Activated naive CD4-positive, alpha-beta T cell treated with anti-CD3 and anti-CD28 coated beads, Interleukin-2, amount 50 U/mL, for 72 hours (primary cell): ENCODE measurements around the gene RTN4IP1. TPM values are rescaled to one million over a fixed set of nuclear protein-coding genes. Genes with fewer than 3 reads are reported as not detected.

Experiments used
- ATAC-seq, 2 donors: fragments of 150-1000 bp; cut with Tn5 transposase; 2 replicates each; pipeline ENCODE4 v1.10.0; 2021; ENCODE audit warnings: mild to moderate bottlenecking in 2 of 2, moderate library complexity in 2 of 2
- DNase-seq, 2 donors: peaks; one replicate each; pipeline ENCODE4 v3.0.0; 2021 to 2022; ENCODE audit warnings: low spot score in 2 of 2
- H3K27ac Mint-ChIP-seq, 2 donors: one replicate each; pipeline ENCODE4 v1.8.0; 2022; ENCODE audit warnings: mild to moderate bottlenecking in 2 of 2, mixed read lengths in 2 of 2
- H3K36me3 Mint-ChIP-seq, 2 donors: one replicate each; pipeline ENCODE4 v1.8.0; 2022; ENCODE audit warnings: mixed read lengths in 2 of 2
- H3K9me3 Mint-ChIP-seq, 2 donors: one replicate each; pipeline ENCODE4 v1.8.0; 2022; ENCODE audit warnings: mixed read lengths in 2 of 2
- total RNA-seq, 2 donors: library from RNA; stranded (reverse); gene quantifications; one replicate each; pipeline ENCODE4 v1.2.3, GENCODE V29; 2022

RTN4IP1 gene
- total RNA-seq, 2 donors from 2014 or later: 6.6 to 8.0 TPM

DNA sequence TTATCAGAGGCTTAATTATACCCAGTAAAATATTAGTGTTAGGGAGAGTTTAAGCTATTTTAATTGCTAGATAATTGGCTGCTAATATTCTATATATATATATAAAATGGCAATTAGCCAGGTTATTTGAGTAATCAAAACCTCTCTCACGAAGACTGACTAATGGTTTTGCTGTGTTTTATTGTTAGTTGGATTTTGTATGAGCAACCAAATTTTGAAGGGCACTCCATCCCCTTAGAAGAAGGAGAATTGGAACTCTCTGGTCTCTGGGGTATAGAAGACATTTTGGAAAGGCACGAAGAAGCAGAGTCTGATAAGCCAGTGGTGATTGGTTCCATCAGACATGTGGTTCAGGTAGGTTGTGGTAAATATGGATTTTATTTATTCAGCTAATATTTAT, 102.2 kb downstream of the RTN4IP1 start:
- ATAC-seq: no peak
- Mint-ChIP-seq H3K9me3 (no peaks in the 10 kb centered on the region), H3K27ac (no peak overlapping the region), H3K36me3 (peaks cover 14 to 23% of the 10 kb centered on the region in 2 donors)
- DNase-seq: no peak

DNA sequence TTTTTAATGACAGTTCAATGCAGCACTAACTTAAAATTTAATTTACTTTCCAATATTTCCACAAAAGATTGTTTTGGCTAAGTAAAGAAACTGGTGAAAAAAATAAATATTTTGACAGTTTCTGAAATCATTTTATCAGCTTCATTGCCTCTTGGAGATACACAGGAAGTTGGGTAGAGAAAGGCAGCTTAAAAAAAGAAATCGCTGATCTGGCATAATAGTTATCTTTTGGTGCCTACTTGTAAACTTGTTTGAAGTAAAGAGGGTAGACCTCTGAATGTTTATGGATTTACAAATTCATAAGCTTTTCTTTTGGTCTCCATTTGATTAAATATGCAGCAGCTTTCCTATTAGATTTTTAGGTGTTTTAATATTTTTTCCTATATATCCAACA, 103.4 kb downstream of the RTN4IP1 start:
- peak overlapping the region; percentile 13 to 98 for H3K27ac Mint-ChIP-seq
- no peaks in the 10 kb centered on the region for H3K9me3 Mint-ChIP-seq
- no peak for ATAC-seq

DNA sequence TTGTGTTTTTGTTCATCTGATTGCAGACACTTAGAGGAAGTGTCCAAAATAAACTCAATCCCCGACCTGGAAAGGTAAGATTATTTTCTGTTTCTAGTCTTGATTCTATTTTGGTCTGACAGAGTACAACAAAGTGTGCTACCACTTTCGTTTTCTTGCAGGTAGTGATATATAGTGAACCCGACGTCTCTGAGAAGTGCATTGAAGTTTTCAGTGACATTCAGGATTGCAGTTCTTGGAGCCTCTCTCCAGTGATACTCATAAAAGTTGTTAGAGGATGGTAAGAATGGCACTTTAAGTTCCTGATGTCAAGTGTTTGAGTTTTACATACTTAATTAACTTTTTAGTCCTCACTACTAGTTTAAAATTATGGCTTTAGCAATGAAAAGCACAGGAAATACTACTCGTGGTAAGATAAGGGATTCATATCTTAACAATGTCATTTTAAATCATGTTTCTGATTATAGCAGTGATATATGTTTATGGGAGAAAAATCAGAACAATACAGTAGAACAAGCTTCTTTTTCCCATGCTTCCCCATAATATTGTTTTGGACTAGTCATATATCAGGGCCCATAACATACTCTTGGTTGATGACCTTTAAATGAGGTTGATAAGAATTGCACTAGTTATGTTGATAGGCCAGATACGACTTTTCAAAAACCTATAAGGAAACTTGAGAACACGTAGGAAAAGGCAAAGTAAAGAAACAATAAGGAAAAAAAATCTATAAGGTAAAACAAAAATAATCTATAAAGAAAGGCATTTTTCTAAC, 104.0 kb downstream of the RTN4IP1 start:
- ATAC-seq (peak; percentile 25 to 29), DNase-seq (no peak)
- Mint-ChIP-seq H3K27ac (peak overlapping the region; percentile 95 to 98), H3K36me3 (peaks cover 19 to 30% of the 10 kb centered on the region in 2 donors), H3K9me3 (no peaks in the 10 kb centered on the region)

More for the DNA sequence above, 103.4 kb downstream of the RTN4IP1 start:
- peaks cover 19 to 28% of the 10 kb centered on the region in 2 donors for H3K36me3 Mint-ChIP-seq
- DNase-seq: no peak

DNA sequence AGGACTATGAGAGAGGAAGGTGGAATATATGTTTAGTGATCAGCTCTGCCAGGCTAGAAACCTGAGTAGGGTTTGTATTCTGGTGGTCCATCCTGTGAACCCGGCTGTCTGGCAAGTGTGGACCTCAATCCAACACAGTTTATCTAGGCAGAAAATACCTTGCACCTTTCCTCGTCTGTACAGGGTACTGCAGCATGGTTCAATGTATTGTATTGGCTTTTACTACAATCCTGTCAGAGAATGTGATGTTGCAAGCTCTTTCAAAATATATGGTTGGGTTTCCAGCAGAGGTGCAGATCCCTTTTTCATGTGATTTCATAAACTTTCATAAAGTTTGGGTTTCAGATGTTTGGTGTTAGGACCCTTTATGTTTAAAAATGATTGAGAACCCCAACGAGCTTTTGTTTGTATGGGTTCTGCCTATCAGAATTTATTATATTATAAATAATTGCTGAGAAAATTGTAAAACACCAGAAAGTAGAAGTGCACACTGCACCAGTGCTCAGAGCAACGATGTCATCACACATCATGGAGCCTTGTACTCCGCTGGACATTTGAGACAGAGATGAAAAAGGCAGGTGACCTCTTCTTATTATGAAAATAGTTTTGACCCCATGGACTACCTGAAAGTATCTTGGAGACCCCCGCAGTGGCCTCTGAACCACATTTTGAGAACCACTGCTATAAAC, 106.6 kb downstream of the RTN4IP1 start:
- DNase-seq (no peak), ATAC-seq (no peak)
- Mint-ChIP-seq H3K27ac (peak overlapping the region; percentile 94 to 99), H3K9me3 (no peaks in the 10 kb centered on the region), H3K36me3 (peaks cover 11 to 14% of the 10 kb centered on the region in 2 donors)

Other genes starting within 250 kb of the RTN4IP1 start
- 10 to 100 TPM; 20.0 to 20.5 TPM for gene QRSL1, start 80 bp upstream of the RTN4IP1 start, total RNA-seq